ENCODE measurements around the gene TCF4.

TCF4 gene

DNA sequence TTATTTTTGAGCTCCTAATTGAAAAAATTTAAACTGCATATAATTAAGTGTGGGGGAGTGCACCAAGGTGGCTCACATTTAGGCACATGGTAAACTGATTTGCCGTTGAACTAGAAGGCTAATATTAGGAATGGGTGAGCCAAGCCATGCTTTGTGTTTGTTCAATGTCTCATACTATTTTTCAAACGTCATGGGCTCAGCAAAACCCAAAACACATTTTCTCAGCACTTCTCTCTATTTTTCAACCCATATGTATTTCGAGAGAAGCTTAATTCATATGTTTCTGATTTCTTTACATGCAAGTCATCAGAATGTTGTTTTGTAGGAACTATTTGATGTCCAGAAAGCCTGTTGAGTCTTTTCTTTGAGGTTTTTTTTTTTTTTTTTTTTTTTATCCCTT is 291.2 kb downstream of the TCF4 start:
- TF ChIP-seq, protein P1, sequence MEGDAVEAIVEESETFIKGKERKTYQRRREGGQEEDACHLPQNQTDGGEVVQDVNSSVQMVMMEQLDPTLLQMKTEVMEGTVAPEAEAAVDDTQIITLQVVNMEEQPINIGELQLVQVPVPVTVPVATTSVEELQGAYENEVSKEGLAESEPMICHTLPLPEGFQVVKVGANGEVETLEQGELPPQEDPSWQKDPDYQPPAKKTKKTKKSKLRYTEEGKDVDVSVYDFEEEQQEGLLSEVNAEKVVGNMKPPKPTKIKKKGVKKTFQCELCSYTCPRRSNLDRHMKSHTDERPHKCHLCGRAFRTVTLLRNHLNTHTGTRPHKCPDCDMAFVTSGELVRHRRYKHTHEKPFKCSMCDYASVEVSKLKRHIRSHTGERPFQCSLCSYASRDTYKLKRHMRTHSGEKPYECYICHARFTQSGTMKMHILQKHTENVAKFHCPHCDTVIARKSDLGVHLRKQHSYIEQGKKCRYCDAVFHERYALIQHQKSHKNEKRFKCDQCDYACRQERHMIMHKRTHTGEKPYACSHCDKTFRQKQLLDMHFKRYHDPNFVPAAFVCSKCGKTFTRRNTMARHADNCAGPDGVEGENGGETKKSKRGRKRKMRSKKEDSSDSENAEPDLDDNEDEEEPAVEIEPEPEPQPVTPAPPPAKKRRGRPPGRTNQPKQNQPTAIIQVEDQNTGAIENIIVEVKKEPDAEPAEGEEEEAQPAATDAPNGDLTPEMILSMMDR (IDR thresholded peaks at IDR 0.05): no peak

DNA sequence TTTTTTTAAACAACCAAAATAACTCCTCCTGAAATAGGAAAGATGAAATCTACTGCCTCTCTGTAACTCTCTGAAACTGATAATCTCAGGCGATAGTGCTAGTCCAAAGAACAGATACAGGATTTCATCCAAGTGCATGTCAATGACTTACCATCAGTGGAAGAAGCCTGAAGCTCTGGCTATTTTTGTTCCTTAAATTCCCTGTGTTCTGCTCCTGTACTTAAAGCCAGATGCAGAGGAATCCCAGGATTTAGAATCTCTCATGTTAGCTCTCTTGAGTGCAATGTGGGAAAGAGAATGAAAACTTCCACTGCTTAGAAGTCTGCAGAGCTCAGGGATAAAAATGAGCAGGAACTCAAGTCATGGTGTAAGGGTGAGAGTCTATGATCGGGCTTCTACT is 291.9 kb downstream of the TCF4 start:
- TF ChIP-seq, protein P1 (IDR thresholded peaks at IDR 0.05): no peak

DNA sequence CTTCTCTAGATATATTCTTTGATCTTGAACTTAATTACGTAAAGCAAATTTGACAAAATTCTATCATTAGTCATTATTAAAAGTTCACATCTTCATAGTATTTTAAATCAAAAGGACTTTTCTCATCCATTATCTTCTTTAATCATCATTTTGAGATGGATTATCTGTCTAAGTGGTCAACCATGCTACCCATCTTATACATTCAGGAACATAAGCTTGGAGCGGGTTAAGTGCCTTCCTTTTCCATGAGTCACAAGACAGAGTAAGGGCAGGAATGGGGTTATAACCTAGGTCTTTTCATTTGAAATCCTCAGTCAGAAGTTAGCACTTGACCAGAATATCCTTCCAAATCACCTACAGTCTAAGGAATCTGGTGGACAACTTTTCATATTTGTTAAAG is 297.1 kb downstream of the TCF4 start:
- TF ChIP-seq, protein P1 (IDR thresholded peaks at IDR 0.05): no peak

DNA sequence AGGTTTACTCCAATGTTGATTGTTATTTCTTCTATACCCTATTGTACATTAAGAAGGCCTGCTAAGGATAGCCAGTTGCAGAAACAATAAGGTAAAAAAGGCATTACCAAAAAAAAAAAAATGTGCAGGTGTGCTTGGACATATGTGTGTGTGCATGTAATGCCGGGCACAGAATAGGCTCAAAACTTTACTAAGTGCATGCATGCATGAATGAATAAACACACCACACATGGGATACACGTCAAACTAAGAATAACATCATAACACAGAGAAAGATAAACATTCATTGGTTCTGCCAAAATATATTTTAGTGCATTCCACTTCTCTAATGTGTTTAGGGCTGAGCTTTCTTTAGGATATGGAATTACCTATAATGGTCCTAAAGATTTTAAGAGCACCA is 298.2 kb downstream of the TCF4 start:
- TF ChIP-seq, protein P1 (IDR thresholded peaks at IDR 0.05): no peak

DNA sequence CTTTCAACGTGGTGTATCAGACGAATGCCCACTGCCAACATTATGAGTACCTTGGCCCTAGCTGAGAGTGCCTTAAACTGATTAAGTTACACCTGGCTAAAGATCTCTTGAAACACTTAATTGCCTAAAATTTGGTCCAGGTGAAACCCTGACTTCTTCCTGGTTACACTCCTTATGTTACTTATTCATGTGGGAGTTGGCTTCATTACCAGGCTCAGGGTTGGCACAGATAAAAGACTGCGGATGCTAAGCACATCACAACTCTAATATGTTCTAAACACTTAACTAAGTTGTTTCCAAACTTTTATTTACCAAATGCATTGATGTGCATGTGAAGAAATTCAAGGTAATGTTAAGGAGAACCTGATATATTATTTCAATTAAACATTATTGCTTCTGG is 298.9 kb downstream of the TCF4 start:
- TF ChIP-seq, protein P1 (IDR thresholded peaks at IDR 0.05): no peak

DNA sequence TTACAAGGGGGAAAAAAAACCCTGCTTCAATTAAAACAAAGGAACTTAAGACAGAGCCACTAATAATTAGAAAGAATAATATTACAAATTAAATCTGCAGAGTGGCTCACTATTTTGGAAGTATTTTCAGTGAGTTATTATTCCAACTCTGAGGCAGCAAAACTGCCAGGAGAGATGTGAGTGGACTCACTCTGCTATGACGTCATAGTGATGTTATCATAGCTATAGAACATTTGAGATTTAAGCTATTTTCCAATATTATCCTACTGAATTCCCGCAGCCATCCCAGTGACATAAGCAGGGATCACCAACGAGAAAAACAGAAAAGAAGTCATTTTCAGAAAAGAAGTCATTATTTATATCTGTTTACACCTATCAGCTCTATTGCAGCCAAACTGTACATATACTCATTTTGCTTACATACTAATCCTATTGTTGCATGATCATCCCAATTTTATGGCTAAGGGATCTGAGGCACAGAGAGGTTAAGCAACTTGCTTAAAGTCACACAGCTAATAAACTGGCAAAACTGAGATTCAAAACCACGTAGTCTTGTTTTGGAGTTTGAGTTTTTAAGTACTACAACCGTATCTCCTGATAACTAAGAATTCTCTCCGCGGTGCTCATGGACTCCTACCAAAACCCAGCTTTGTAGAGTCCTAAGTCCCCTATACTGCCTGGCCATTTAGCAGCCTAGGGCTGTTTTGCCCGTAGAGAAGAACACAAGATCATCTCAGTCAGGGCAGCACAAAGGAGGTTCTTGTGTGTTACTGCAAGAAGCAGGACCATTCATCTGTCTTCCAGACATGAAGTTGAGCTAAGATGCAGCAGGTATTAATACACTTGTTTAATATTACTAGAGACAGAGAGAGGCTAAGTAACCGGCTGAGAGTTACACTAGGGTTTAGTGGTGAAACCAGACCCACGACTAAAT is 299.8 kb downstream of the TCF4 start:
- TF ChIP-seq, protein P1 (IDR thresholded peaks at IDR 0.05): no peak

DNA sequence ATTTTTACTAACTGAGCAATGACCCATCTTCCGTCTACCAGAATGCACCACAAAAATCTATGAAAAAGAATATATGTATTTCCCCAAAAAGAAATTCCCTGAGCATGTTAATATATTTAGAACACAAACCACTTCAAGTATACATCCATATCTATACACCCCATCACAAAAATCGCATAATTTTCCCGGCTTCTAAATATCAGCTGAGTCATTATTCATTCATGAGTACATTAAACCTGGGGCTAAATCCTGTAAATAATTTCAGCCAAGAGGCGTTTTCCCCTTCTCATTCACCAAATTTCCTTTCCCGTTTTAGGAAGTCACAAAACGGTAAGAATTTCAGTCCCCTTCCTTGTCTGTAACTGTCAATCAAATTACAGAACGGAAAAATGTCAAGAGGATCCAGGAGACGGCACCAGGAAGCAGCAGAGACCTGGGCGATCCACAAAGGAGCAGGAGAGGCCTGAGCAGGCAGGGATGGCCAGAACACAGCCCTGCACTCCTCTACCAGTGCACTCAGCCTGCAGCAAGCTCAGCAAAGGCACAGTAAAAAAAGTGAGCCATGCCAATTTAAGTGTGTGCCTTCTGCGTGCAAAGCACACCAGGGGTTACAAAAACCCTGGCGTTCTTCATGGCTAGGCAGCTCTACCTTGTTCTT is 300.7 kb downstream of the TCF4 start:
- TF ChIP-seq, protein P1 (IDR thresholded peaks at IDR 0.05): no peak

Data from LNCAP (cell line).